Activated naive CD4-positive, alpha-beta T cell (primary cell): Measurements from ENCODE around the gene DTNA.
"Not testable (repeated sequence)": the region's sequence is repeated elsewhere in the genome, so short reads cannot be mapped to it uniquely, and the experiment has no call there.

Source experiments
- DNase-seq, 4 experiments: peaks; one replicate each; lab custom pipeline; 2025; lab: John Stamatoyannopoulos, UW

The DTNA gene

GRCh38 chr18:34709750-34710441 lies at the start of gene DTNA:
Gene DTNA, plus strand, starts transcription at chr18:34710298. Its CDS starts 45,679 bp downstream, at chr18:34755977.
- no peak for DNase-seq

GRCh38 chr18:34660572-34660971 lies 49.5 kb upstream of the DTNA start:
- DNase-seq = no peak

- DNase-seq = no peak
Observed at GRCh38 chr18:34661464-34662087, 48.5 kb upstream of the DTNA start.

DNA sequence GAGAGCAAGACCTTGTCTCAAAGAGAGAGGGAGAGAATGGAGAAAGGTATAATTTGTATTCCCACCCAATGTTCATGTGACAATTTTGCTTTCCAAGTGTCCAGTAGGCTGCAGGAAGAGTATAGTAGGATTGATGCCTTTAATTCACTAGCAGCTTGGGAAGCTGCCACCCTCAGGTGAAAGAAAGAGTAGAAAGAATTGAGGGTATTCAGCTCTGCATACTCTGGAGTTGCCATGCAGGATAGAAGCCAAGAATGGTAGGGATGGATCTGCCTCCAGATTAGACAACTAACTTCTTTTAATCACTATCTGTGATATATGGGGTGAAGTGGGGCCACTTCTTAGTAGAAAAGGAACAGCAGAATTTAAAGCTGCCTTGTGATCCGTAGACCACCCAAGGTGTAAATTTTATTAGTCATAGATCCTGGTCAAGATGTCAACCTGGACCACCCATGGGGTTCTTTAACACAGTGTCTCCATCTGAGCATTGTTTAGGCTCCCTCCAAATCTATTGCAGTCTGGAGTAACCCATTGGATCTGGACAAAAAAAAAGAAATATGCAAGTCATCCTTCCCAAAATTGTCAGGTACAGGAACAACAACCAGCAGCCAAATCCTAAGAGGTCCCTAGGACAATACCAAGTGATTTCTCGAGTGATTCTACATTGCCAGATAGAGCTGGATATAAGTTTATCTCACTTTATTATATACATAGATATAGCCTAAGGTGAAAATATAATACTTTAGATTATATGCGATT lies 33.1 kb upstream of the DTNA start:
- no peak for DNase-seq

DNA sequence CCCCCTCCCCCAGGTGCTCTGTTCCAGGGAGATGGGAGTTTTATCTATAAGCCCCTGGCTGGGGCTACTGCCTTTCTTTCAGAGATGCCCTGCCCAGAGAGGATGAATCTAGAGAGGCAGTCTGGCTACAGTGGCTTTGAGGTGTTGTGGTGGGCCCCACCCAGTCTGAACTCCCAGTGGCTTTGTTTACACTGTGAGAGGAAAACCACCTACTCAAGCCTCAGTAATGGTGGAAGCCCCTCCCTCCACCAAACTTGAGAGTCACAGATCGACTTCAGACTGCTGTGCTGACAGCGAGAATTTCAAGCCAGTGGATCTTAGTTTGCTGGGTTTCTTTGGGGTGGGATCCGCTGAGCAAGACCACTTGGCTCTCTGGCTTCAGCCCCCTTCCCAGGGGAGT lies 20.3 kb upstream of the DTNA start:
- not testable (repeated sequence) for DNase-seq

GRCh38 chr18:34691614-34692013 lies 18.5 kb upstream of the DTNA start:
- no peak for DNase-seq

- no peak for DNase-seq
Observed at GRCh38 chr18:34694591-34695165, 15.4 kb upstream of the DTNA start.

DNA sequence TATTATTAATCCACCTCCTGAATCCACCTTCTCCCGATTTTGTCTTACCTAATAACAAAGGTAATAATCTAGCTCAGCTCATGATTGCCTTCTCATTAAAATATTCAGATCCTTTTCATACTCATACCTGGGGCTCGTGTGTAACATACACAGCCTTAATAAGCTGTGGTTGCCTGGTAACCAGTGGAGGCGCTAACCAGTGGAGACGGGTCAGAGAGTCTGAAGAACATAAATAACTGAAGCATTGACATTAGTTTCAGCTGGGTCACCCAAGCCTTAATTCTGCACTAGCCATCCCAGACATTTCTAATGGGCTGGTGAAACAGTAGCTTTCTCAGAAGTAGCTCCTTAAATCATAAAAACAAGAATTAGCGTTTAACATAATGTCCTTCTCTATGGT lies 14.8 kb upstream of the DTNA start:
- DNase-seq = no peak

DNA sequence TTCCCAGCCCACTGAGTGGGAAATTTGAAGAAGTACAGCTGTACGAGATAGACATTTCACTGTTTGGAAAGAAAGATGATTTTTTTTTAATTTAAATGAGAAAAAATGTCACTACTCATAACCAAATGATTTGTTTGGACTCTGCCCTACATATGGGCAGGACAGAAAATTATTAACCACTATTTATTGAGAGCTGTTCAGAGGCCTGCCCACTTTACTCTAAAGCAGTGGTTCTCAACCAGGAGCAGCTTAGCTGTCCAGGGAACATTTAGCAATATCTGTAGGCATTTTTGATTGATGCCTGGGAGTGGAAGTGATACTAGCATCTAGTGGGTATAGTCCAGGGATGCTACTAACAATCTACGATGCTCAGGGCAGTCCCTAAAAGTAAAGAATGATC lies 13.4 kb upstream of the DTNA start:
- no peak for DNase-seq

- DNase-seq = no peak
Observed at GRCh38 chr18:34697233-34697632, 12.9 kb upstream of the DTNA start.

GRCh38 chr18:34697891-34698290 lies 12.2 kb upstream of the DTNA start:
- DNase-seq = no peak

- DNase-seq = no peak
Observed at GRCh38 chr18:34701911-34702310, 8.2 kb upstream of the DTNA start.

DNA sequence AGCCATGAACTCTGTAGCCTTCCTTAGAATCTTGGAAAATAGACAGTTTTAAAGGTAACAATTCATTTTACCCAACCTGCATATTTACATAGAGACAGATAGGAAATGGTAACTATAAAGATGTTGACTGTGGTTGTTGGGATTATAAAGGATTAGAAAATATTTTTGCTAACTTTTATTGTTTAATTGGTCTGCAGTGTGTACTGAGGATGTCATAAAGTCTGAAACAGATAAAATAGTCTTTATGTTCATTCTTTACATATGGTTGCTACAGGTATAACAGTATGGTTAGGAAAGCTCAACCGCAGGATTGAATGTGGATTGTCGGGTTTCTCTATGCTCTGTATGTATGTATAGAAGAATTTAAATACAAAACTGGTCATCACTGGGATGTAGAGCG lies 7.3 kb upstream of the DTNA start:
- DNase-seq = no peak

- no peak for DNase-seq
Observed at GRCh38 chr18:34704074-34704473, 6.0 kb upstream of the DTNA start.

DNA sequence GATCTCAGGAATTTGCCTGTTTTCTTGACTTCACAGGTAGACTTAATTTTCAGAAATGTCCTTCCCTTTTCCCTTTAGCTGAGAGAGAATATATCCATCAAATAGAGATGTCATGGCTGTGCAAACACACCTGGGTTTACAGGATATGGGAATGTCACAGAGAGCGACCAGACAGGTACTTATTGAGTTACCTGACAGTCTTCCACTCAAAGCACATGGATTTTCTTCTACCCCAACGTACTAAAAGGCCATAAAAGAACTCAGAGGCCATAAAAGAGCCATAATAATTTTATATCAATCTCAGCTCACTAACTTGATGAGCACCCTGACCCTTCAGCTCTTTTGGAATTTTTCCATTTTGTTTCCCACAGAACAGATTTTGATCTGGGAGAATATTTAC lies 5.3 kb upstream of the DTNA start:
- DNase-seq = no peak

DNA sequence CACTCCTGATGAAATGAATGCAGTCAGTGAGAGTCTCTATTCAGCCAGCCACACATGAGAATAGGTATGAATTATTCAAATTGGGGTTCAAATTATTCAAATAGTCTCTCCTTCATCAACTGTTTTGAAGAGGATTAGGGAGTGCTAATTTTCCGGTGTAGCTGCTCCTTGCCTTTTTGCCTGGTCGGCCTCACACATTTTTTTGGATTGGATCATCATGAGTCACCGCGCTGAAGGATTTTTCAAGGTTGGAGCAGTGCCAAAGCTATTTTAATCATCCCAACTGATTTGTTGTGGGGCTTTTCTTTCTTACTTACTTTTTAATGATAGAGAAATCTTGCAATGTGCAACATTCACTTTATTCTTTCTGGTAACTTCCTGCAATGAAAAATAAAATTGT lies 2.4 kb upstream of the DTNA start:
- DNase-seq = no peak

DNA sequence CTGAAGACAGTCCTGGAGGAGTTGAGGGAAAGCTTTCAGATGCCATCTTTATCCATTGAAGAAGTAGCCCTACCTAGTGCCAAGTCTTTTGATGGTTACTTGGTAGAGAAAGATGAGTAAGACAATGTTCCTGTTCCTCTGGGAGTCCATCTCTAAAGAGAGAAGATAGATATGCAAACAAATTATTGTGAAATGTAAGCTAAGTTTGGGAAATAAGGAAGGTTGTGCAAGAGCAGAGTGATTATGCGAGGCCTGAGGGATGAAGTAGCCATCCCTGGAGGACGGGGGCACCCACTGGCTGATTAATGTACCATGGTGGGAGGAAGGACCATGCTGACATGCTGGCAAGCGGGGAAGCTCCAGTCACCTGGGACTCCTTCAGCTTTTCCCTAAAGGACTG lies 994 bp upstream of the DTNA start:
- DNase-seq = no peak

GRCh38 chr18:34710458-34710914 lies 388 bp downstream of the DTNA start:
- DNase-seq = no peak

- DNase-seq = no peak
Observed at GRCh38 chr18:34710934-34711333, 836 bp downstream of the DTNA start.

- DNase-seq = not testable (repeated sequence)
Observed at GRCh38 chr18:34716111-34716510, 6.0 kb downstream of the DTNA start.

DNA sequence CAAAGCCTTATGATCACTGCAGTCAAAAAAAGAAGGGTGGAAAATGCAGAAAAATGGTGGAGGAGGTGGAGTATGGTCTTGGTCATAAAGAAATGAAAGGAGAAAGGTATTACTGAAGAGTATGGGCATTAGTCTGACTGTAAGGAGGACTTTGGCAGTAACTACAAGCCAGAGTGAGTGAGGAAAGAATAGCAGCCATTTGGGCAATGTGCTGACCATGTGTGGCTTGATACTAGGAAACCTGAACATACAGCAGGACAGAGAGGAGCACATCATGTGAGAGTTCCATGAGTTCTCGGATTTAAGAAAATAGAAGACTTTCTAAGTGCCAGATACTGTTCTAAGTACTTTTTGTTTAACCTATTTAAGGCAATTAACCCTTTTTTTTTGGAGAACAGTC lies 8.5 kb downstream of the DTNA start:
- no peak for DNase-seq

DNA sequence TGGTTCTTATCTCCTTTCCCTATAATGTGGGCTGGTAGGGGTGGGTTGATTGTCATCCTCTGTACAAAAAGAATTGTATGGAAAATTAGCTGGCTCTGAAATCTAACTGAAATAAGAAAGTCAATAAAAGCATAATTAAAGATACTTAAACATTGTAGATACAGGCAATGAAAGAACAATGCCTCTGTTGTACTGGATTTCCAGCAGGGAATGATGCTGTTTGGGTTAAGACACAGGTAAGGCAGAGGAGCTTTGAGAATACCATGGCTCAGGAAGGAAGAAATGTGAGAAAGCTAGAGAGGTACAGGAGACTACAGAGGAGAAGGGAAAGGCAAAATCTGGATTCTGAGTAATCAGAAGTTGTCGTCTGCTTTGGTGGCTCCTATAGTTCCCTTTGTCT lies 10.1 kb downstream of the DTNA start:
- no peak for DNase-seq

GRCh38 chr18:34723143-34723542 lies 13.0 kb downstream of the DTNA start:
- no peak for DNase-seq
